Heart left ventricle (tissue), 13 donors: ENCODE measurements around the gene ARHGAP45.

Source experiments
- CTCF ChIP-seq, 12 donors: fragments of 200-600 bp; sonication (generic) in 4 of 12; IDR thresholded peaks; one replicate each; pipeline versions ENCODE4 v1.5.0 to v1.8.0; 2018 to 2022; ENCODE audit warnings: antibody characterized with exemption in 12 of 12, mild to moderate bottlenecking in 5 of 12
- POLR2A ChIP-seq, 2 donors: fragments of 450-650 bp; IDR thresholded peaks; one replicate each; pipeline ENCODE4 v1.6.1; 2017; ENCODE audit warnings: antibody characterized with exemption in 2 of 2, mild to moderate bottlenecking in 2 of 2, moderate library complexity in 2 of 2
- donor health status: ischemic (EF 13 %, LVEDD 7.1; RV severe dilation, severe dysfunction).
- donor health status: DM: no; HTN: yes; CAD: no.
- donor health status: DM: no; HTN: no; CAD: no.
- donor health status: ischemic (EF 25% LVEDD 6.9; RV normal size, moderate dysfunction).
- donor health status: ischemic (EF 25% LVEDD 5.7; RV mildly dilated, moderate dysfunction).
- donor health status: ischemic (EF 35%, LVEDD 5.7; RV mildly dilated, moderate dysfunction).
- donor health status: nonischemic (EF 11% LVEDD 7.7; RV severe dilation, severe dysfunction).
- donor health status: DM: yes; HTN: yes; CAD: no.
- donor health status: PGD.
- donor health status: ischemic (EF 29% LVEDD 5.4; RV normal size, mild dysfunction).
- donor health status: nonischemic (EF 23%, LVEDD 6.1; RV moderate dilation, normal function).

GRCh38 chr19:1076951-1077350 lies 10.0 kb downstream of the ARHGAP45 start:
- TF ChIP-seq POLR2A (IDR thresholded peaks at IDR 0.05) (no peak), CTCF (IDR thresholded peaks at IDR 0.05) (no peak)
